C1 segment of cervical spinal cord (tissue), 14 donors: Measurements from ENCODE around the gene GIGYF2.

Experiments
- DNase-seq, 14 donors: peaks; one replicate each; lab custom pipeline; 2025; lab: John Stamatoyannopoulos, UW

GIGYF2 gene

DNA sequence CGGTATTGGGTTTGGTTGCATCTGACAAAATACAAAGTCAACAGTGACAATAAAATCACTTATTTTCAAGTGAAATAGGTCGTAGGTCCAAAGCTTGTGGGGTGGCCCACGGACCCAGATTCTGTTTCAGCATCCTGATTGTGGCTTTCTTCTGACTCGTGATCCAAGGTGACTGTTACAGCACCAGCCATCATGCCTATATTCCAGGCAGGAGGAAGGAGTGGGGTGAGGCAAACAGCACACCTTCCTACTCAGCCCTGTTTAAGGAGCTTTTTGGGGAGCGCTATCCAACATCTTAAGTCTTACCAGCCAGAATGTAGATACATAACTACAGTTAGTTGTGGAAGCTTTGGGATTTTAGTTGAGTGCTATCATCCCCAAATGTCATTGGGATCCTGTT lies 164.2 kb downstream of the GIGYF2 start:
- DNase-seq, result no peak

GRCh38 chr2:232863996-232864395 lies 166.9 kb downstream of the GIGYF2 start:
- no peak for DNase-seq

GRCh38 chr2:232865165-232865564 lies 168.0 kb downstream of the GIGYF2 start:
- DNase-seq, result no peak

DNA sequence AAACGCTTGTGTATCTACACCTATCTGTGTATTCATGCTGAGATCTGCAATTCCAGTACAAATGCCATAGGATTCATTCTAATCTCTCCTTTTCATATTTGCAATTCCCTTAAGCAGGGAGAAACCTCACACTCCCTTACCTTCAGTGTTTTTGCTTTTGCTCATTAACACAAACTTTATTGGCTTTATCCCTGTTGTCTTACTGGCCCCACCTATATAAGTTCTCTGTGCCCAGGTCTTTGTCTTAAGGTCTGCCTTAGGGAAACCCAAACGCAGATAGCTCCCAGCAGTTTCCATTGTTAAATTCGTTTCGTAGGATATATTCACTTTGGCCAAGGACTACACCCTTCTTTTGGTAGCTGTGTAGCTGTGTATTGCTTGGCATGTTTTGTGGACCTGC lies 169.0 kb downstream of the GIGYF2 start:
- no peak for DNase-seq

GRCh38 chr2:232869138-232870017 lies 172.2 kb downstream of the GIGYF2 start:
- no peak for DNase-seq

- peak in 1 of 14 donors; percentile 18 for DNase-seq
Measured at GRCh38 chr2:232870018-232870765, 173.1 kb downstream of the GIGYF2 start, which contains the start of gene SNORC. SNORC (plus strand) TSS chr2:232870264; CDS start chr2:232870342, 78 bp downstream.

DNA sequence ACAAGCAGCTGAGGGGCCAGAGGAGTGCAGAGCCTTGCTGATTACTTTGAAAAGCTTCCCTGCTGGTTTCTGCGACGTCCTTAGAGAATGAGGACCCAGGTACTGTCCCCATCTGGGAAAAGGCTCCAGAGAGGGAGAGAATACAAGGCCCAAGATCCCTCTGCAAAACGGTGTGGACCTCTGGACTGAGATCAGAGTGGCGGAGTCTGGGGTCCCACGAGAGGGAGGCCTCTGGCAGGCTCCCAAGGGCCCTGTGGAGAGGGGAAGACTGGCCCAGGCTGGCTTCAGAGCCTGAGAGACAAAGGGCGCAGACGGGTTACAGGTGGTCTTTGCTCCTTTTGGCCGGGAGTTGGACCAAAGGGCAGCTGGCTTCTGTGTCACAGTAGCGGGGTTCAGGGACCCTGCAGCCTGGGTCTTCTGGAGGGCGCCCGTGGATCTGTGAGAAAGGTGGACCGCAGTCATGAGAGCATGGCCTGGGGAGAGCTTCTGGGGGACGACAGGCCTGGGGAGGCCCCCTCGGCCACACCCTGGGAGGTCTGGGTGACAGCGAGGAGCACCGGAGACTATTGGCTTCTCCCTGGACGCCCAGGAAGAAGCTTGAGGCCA lies 173.7 kb downstream of the GIGYF2 start:
- DNase-seq, result no peak

- DNase-seq, result peak in 5 of 14 donors; percentile 58 to 72 (median 66)
Measured at GRCh38 chr2:232871418-232871834, 174.3 kb downstream of the GIGYF2 start.

GRCh38 chr2:232871835-232872736 lies 175.0 kb downstream of the GIGYF2 start:
- DNase-seq, result peak in 12 of 14 donors; percentile 34 to 96 (median 88)

DNA sequence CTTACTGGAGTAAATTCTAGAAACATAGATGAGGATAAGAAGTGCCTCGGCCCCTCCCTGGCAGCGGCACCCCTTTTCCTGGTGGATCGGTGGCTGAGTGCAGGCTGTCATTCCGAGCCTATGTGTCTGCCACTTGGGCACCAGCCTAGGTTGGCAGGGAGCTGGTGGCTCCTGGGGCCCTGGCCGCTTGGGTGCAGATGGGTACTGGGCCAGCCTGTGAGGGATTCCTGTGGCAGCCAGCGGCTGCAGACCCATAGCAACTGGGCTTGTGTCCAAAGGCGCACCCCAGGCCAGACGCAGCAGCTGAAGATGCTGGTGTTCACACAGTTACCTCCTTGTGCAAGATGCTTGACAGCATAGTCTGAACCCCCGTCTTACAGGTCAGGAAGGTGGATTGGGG lies 175.7 kb downstream of the GIGYF2 start:
- DNase-seq, result peak in 9 of 14 donors; percentile 45 to 85 (median 69)

DNA sequence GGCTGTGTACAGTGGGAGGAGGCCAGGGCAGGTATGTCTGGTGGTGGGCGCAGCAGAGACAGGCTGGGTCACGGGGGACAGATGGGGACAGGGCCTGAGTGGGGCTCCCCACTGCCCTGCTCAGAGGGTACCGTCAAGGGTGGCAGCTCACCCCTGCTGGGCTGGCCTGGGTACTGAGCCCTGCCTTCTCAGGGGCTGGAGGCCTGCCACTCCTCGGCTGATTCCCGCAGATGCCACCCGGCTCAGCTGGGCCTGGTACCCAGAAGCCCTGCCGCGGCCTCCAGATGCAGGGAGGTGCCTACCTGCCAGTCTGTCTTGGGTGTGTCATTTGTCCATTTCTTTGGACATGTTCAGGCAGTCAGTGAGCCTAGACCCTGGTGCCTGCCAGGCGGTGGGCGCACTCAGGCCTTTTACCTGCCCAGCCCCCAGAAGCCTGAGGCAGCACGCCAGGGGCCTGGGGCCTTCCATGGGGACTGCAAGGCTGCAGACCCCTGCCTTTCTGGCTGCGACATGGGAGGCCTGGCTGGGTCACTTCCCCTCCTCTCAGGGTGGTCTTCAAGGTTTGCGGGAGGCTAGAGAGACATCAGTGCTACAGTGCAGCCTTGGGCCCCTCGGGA lies 176.3 kb downstream of the GIGYF2 start:
- peak in 3 of 14 donors; percentile 57 to 62 (median 59) for DNase-seq

DNA sequence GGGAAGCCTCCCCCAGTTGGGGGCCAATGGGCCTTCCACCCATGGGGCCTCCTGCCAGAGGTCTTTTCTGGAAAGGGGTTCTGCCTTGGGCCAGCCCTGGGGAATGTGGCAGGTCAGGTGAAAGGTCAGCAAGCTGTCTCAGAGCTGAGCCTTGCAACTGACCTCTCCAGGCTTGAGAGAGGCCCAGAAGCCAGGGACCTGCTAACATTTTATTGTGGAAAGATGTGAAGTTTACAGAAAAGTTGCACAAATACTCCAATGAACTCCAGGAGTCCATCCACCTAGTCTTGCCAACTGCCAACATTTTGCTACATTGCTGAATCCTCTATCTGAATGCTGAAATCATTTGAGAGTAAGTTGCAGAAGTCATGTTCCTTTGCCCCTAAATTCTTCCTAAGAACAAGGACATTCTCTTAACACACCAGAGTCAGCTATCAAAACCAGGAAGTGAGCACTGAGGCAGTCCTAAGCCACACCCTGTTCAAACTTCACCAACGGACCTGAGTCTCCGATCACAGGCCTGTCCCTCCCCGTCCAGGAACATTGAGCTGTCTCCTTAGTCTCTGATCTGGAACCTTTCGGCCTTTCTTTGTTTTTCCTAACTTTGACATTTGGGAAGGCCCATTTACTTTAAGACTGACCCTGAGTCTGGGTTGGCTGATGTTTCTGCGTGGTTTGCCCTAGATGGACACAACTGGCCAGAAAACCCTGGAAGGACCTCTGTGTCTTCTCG lies 176.9 kb downstream of the GIGYF2 start:
- no peak for DNase-seq

DNA sequence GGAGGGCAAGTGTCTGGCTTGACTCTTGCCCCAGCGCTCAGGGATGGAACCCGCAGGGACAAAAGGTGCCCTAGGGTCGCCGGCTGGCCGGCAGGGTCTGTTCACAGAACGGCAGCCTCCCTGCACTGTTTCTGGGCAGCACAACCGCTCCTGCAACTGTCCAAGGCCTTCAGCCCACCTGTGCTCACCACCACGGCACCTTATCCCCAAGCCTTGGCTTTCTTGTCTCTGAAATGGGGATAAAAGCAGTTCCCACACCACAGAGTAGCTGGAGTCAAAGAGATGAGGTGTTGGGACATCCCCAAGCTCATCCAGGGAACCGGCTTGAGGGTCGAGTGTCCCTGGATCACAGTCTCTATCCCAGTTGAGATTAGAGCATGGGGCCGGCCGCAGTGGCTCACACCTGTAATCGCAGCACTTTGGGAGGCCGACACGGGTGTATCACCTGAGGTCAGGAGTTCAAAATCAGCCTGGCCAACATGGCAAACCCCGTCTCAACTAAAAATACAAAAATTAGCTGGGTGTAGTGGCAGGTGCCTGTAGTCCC lies 177.6 kb downstream of the GIGYF2 start:
- no peak for DNase-seq

GRCh38 chr2:232875256-232876121 lies 178.4 kb downstream of the GIGYF2 start:
- DNase-seq, result peak in 7 of 14 donors; percentile 42 to 81 (median 72)

DNA sequence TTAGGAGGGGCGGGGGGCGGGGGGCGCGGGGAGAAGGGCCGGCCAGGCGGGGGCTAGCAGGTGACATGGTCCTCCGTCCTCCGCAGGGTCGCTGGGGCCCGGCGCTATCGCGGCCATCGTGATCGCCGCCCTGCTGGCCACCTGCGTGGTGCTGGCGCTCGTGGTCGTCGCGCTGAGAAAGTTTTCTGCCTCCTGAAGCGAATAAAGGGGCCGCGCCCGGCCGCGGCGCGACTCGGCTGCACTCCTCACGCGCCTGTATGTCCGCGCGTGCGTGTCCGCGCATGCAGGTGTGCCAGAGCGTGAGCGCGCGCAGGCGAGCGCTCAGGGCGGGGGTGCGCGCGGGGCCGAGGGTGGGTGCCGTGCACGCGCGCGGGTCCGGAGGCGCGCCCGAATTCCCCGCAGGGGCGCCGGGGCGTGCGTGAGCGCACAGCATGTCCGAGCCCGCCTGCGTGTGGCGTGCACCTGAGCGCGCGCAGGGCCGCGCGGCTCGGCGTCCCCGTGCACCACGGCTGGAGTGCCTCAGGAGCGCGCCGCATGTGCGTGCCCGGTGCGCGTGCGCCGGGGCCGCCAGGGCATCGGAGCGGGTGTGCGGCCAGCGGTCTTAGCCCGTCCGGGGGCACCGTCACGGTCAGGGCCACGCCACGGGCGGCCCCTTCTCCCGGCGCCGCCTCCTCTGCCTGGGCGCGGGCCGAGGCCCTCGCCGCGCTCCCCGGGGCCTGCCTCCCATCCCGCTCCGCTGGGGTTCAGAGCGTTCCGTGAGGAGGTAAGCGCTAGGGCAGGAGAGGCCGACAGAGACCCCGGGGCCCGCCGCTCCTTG lies 179.2 kb downstream of the GIGYF2 start:
- DNase-seq, result peak in 6 of 14 donors; percentile 36 to 88 (median 49)

- DNase-seq, result peak in 1 of 14 donors; percentile 55
Measured at GRCh38 chr2:232876978-232877441, 179.9 kb downstream of the GIGYF2 start.

DNA sequence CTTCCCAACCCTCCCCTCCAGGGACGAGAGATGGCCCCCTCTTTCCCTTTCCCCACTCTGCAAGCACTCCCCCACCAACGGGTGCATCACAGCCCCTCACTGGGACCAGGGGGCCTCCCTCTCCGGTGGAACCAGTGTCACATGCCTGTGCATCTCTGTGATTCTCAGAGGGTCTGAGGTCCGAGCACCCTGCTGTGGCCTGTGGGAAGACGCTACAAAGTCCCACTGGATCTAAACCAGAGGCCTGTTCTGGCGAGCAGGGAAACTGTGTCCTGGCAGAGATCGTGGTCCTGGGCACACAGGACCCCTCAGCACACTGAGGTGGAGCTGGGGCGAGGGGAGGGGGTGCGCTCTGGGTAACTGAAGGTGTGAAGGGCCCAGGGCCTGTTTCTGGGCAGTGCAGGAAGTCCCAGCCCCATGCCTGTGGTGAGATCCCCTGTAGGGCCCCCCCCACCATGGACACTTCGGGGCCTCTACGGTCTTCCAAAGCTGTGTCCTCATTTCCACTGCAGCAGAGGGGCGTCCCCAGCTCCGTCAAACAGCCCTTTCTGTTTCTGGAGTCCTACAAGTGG lies 180.9 kb downstream of the GIGYF2 start:
- peak in 1 of 14 donors; percentile 21 for DNase-seq
